Fibroblast of peridontal ligament (primary cell): Measurements from ENCODE around the gene FGF1.
"Not testable (repeated sequence)": the region's sequence is repeated elsewhere in the genome, so short reads cannot be mapped to it uniquely, and the experiment has no call there.

ENCODE experiments used
- DNase-seq: peaks from one replicate; pipeline ENCODE4 v3.0.0-alpha.2; 2010; ENCODE audit errors: extremely low read depth

The FGF1 gene

GRCh38 chr5:142671266-142671665 is 14.6 kb downstream of the FGF1 start:
- no peak for DNase-seq

- DNase-seq = no peak
Observed at GRCh38 chr5:142670804-142671203, 15.1 kb downstream of the FGF1 start.

- no peak for DNase-seq
Observed at GRCh38 chr5:142669477-142669876, 16.4 kb downstream of the FGF1 start.

GRCh38 chr5:142668336-142668735 is 17.6 kb downstream of the FGF1 start:
- DNase-seq = no peak

DNA sequence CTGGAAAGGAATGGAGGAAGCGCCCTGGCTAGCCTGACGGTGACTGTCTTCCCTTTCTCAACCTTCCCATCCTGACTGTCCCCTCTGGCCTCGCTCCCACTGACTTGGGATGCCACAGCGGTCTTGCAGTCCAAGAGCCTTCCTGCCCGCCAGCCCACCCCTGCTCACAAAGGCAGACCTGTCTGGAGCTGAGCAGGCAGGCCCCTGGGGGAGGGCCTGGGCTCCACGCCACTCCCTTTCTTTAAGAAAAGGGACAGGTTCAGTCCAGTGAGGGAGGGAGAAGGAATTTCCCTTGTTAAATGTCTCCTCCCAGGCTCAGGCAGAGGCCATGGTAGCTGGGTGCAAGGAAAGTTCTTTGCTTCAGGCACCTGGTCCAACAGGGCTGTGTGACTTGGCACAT is 18.1 kb downstream of the FGF1 start:
- no peak for DNase-seq

DNA sequence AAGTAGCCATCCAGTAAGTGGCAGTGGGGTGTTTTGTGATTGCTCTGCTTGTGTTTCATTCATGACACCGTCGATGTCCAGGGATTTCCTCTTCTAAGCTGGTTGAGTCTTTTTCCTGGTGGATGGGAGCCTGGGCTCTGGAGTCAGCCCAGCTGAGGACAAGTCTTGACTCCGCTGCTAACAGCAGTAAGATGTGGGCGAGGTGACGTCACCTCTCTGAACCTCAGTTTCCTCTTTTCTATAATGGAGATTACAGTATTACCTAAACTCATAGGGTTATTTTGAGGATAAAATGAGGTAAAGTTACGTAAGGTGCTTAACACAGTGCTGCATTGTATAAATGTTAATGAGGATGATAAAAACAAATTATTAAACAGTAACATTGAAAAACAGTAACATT is 21.3 kb downstream of the FGF1 start:
- DNase-seq = no peak

DNA sequence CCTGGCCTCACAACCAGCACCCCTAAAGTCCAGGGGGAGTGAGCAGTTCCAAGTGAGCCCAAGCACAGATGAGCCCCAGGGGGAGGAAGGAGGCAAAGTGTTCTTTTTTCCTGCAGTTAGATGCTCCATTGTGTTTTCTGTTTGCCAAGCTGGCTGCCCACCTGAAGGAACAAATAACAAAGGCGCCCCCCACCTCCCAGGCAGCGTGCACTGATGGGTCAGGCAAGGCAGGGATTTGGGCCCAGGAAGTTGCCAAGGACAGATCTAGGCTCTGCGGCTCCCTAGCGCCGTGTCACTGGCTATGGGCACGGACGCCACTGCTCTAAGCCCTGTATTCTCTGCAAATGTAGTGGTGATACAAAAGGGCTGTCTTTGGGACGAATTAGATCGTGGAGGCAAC is 21.8 kb downstream of the FGF1 start:
- no peak for DNase-seq

GRCh38 chr5:142663246-142663645 is 22.6 kb downstream of the FGF1 start:
- DNase-seq = no peak

DNA sequence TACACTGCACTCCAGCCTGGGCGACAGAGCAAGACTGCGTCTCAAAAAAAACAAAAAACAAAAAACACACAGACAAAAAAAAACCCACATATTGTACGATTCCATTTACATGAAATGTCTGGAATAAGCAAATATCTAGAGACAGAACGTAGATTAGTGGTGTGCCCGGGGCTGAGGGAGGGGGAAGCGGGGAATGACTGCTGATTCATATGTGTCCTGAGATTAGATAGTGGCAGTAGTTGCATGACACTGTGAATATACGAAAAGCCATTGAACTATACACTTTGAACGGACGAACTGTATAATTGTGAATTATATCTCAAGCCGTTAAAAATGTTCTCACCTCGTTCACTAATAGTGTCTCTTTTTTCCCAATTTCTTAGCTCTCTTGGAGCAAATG is 23.9 kb downstream of the FGF1 start:
- DNase-seq = no peak

DNA sequence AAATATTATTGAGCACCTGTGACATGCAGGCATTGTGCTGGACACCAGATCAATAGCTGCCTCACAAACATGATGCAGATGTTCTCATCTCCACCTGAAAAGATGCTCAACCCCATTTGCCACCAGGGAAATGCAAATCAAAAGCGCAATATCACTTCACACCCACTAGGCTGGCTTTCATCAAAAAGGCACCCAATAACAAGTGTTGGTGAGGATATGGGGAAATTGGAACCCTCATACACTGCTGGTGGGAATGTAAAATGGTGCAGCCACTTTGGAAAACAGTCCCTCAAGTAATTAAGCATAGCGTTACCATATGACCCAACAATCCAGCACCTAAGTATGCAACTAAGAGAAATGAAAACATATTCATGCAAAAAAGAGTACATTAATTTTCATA is 24.7 kb downstream of the FGF1 start:
- DNase-seq = no peak

DNA sequence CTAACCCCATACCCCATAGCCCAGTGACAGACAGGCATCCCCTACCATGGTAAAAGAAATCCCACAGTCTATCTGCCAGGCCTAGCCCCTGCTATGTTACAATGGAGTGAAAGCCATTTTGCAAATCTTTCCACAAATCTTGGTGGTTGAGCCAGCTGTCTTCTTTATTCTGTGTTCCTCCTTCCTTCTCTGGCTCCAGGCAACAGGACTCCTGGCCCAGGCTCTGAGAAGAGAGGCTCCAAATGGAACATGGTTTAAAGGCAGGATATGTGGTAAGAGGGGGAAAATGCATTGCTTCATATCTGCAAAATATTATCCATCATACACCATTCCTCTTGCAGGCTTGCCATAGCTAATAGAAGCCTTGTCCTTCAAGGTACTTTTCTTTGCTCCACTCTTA is 25.2 kb downstream of the FGF1 start:
- no peak for DNase-seq

DNA sequence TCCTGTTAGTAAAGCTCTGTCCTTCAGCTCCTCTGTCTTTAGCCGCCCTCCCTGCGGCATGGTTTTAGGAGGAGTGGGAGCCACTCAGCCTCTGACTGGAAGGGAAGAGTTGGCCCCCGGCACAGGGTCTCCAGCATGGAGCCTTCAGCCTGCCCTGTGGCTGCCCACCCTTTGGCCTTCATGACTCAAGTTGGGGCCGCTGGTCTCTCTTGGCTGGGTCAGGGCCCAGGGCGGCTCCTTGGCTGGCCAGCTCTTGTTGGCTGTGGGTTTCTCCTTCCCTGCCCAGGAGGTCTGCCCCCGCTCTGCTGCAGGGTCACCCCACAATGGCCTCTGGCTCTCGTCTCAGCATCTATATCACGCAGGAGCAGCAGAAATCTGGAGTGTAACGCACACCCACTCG is 25.7 kb downstream of the FGF1 start:
- no peak for DNase-seq

DNA sequence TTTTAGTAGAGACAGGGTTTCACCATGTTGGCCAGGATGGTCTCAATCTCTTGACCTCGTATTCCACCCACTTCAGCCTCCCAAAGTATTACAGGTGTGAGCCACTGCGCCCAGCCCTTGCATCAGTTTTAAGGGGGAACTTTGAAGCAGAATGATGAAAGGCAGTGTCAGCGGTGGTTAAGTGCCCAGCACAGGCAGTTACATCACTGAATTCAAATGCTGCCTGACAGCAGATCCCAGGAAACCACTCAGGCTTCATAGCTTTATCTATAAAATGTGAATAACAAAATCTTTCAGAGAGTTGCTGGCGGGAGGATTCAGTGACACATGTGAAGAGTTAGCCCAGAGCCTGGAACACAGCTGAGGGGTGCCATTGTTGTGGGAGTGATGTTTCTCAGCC is 26.5 kb downstream of the FGF1 start:
- no peak for DNase-seq

DNA sequence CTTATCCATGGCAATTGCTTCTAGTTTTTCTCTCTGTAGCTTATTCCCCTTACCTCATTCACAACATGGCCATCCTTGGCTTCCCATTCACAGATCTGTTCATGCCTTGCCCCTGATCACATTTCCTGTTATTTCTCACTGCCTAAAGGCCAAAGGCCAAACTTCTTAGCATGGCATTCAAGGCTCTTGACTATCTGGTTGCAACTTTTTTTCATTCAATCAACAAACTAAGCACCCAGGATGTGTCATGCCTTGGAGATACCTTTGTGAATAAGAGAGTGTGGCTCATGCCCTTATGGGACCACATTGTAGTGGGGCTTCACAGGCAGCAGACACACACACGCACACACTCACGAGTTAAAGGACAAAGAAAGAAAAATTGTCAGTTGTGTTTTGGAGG is 27.6 kb downstream of the FGF1 start:
- no peak for DNase-seq

DNA sequence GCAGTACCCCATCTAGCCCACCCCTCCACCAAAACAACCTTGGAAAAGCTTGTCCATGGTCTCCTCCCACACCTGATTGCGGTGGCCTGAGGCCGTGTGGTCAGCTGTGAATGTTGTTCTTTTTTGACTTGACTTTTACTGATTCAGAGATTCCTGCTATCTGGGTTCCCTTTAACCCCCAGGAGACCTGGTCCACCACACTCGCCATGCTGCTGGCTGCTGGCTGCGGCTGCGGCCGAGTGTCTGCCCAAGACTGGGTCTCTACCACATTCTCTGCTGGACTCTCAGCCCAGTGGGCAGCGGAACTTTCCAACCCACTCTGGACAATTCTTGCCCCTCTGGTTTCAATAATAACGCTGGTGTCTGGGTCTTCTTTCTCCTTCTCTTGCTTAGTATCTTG is 28.4 kb downstream of the FGF1 start:
- DNase-seq = no peak

- DNase-seq = peak; percentile 84
Observed at GRCh38 chr5:142655339-142656267, 30.3 kb downstream of the FGF1 start.

- DNase-seq = no peak
Observed at GRCh38 chr5:142654578-142655058, 31.3 kb downstream of the FGF1 start.

GRCh38 chr5:142653321-142653720 is 32.6 kb downstream of the FGF1 start:
- DNase-seq = no peak

GRCh38 chr5:142652563-142652962 is 33.3 kb downstream of the FGF1 start:
- no peak for DNase-seq

GRCh38 chr5:142650881-142651280 is 35.0 kb downstream of the FGF1 start:
- DNase-seq = no peak

DNA sequence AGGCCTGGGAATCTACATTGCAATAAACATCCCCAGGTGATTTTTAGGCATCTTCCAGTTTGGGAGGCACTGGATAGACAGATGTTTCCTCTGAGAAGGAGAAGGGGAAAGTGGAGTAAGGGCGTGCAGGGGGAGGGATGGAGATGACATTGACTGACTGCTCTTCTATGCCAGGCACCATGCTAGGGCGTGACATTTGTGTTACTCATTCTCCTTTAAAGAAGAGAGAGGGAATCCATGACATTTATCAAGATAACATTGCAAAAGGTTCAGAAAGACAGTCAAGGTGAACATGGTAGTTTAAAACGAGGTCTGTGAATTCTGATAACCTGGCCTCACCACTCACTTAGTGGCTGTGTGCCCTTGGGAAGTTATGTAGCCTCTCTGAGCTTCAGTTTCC is 35.8 kb downstream of the FGF1 start:
- DNase-seq = no peak

GRCh38 chr5:142648108-142648507 is 37.8 kb downstream of the FGF1 start:
- not testable (repeated sequence) for DNase-seq

DNA sequence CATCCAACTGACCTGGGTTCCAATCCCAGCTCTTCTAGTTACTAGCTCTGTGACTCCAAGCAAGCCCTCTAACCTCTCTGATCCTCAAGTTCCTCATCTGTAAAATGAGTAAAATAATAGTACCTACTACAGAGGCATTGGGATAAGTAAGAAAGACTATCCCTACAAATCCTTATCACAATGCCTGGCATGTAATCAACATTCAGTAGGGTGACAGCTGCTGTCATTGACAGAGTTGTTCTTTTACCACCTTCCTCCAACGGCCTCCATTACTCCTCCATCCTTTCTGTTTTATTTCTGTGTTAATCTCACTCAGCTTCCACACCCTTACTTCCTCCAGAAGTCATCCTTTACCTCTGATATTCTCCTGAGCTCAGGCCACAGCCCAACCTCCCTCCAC is 40.4 kb downstream of the FGF1 start:
- no peak for DNase-seq
